GM10248 (cell line): ENCODE data around the gene SLC36A3.

Experiments
- CTCF ChIA-PET: fragments of 300-600 bp; sonication (Branson Sonifier 250); formaldehyde crosslinking; extraction: SDS; loops from one replicate; lab custom pipeline; 2021; ENCODE audit warnings: antibody characterized with exemption; lab: Yijun Ruan, JAX
- POLR2A ChIA-PET: fragments of 350-650 bp; sonication (Branson Sonifier 250); formaldehyde crosslinking; extraction: SDS; loops from one replicate; lab custom pipeline; 2020; ENCODE audit warnings: antibody characterized with exemption; lab: Yijun Ruan, JAX
- DNase-seq: peaks from one replicate; pipeline ENCODE4 v3.0.0; 2012; ENCODE audit errors: extremely low spot score
- CTCF ChIP-seq: IDR thresholded peaks from 2 replicates; pipeline ENCODE4 v1.5.1; 2012; ENCODE audit warnings: mild to moderate bottlenecking, low read depth; ENCODE audit errors: extremely low read depth, missing control alignments, control extremely low read depth

The SLC36A3 gene

GRCh38 chr5:151249281-151249680 lies 54.3 kb downstream of the SLC36A3 start:
- ChIA-PET CTCF (interaction anchor here (1.8 to 2.5 kb wide), 3 partner anchors 8 to 14 kb away, joined by 4 to 8 read pairs (median 7); no protein-coding TSS in a partner anchor), POLR2A (no interaction called here)
- DNase-seq: no peak
- no peak for TF ChIP-seq CTCF

- ChIA-PET POLR2A (no interaction called here), CTCF (interaction anchor here (2.5 kb wide), 1 partner anchor 14 kb away, joined by 7 read pairs; no protein-coding TSS in a partner anchor)
- no peak for DNase-seq
- no peak for TF ChIP-seq CTCF
These were observed 54.9 kb downstream of the SLC36A3 start for GRCh38 chr5:151248651-151249050.

GRCh38 chr5:151245680-151246219 lies 57.8 kb downstream of the SLC36A3 start:
- no peak for TF ChIP-seq CTCF
- ChIA-PET POLR2A (no interaction called here), CTCF (no interaction called here)
- no peak for DNase-seq

GRCh38 chr5:151244206-151244605 lies 59.4 kb downstream of the SLC36A3 start:
- CTCF ChIA-PET: no interaction called here
- POLR2A ChIA-PET: no interaction called here

GRCh38 chr5:151243564-151243963 lies 60.0 kb downstream of the SLC36A3 start:
- TF ChIP-seq CTCF: no peak
- ChIA-PET POLR2A (interaction anchor here (4.1 kb wide), 1 partner anchor 9 kb away, joined by 24 read pairs; the partner anchor contains the start of gene GM2A), CTCF (interaction anchor here (2.9 kb wide), 1 partner anchor 9 kb away, joined by 20 read pairs; the partner anchor contains the start of gene GM2A)
- DNase-seq: no peak

More at GRCh38 chr5:151244206-151244605, 59.4 kb downstream of the SLC36A3 start:
- DNase-seq: no peak
- no peak for TF ChIP-seq CTCF

- CTCF ChIA-PET: interaction anchor here (1.8 to 6.3 kb wide), 3 partner anchors 10 to 698 kb away, joined by 4 to 36 read pairs (median 20); partner anchors contain the start of gene GM2A
- POLR2A ChIA-PET: interaction anchor here (4.1 kb wide), 1 partner anchor 10 kb away, joined by 24 read pairs; the partner anchor contains the start of gene GM2A
- TF ChIP-seq CTCF: no peak
- DNase-seq: no peak
These were observed 60.4 kb downstream of the SLC36A3 start for GRCh38 chr5:151243127-151243526.
